K562 (cell line): ENCODE measurements around the gene TRIM38. TPM values are rescaled to one million over a fixed set of nuclear protein-coding genes. Genes with fewer than 3 reads are reported as not detected.

ENCODE experiments used
- ARHGAP35 ChIP-seq: fragments of 450-650 bp; IDR thresholded peaks from 2 replicates; pipeline ENCODE4 v1.6.1; 2018; ENCODE audit not compliant: partially characterized antibody
- E2F3 ChIP-seq: fragments of 250-450 bp; sonication (Bioruptor Pico); IDR thresholded peaks from 2 replicates; pipeline ENCODE4 v1.4.0; 2020; ENCODE audit warnings: mild to moderate bottlenecking
- ETS2 ChIP-seq: IDR thresholded peaks from 2 replicates; pipeline ENCODE4 v1.6.1; 2016; ENCODE audit warnings: borderline replicate concordance, missing genetic modification characterization, mild to moderate bottlenecking, moderate library complexity, missing compliant biosample characterization; ENCODE audit not compliant: poor library complexity, severe bottlenecking
- HDAC8 ChIP-seq: fragments of 450-650 bp; IDR thresholded peaks from 2 replicates; pipeline ENCODE4 v1.6.1; 2016; ENCODE audit warnings: mild to moderate bottlenecking, missing genetic modification characterization, moderate library complexity, missing compliant biosample characterization
- NR2C2 ChIP-seq, 2 experiments: fragments of 200-800 bp in 1 of 2; sonication (Bioruptor generic) in 1 of 2; sonication (generic) in 1 of 2; formaldehyde crosslinking in 1 of 2; IDR thresholded peaks; 2 replicates each; pipeline versions ENCODE4 v1.6.1 to v1.8.0; 2016 to 2022; ENCODE audit warnings: mild to moderate bottlenecking in 1 of 2, missing compliant biosample characterization in 1 of 2, missing genetic modification characterization in 1 of 2, missing genetic modification reagents in 1 of 2
- SMARCC2 ChIP-seq: fragments of 450-650 bp; IDR thresholded peaks from 2 replicates; pipeline ENCODE4 v1.6.1; 2017; ENCODE audit warnings: antibody characterized with exemption, moderate library complexity, mild to moderate bottlenecking, low read depth
- TAL1 ChIP-seq: fragments of 450-650 bp; IDR thresholded peaks from 2 replicates; pipeline ENCODE4 v1.6.1; 2016; ENCODE audit warnings: mild to moderate bottlenecking
- TBP ChIP-seq: optimal IDR thresholded peaks from 2 replicates; pipeline ENCODE3; 2011; ENCODE audit warnings: low read depth, low read length, improper control_type of control experiment
- ZEB2 ChIP-seq: fragments of 450-650 bp; IDR thresholded peaks from 2 replicates; pipeline ENCODE4 v1.6.1; 2016
- ZNF354B ChIP-seq: fragments of 250-450 bp; sonication (Bioruptor Pico); IDR thresholded peaks from 2 replicates; pipeline ENCODE4 v1.4.0; 2020
- ZNF778 ChIP-seq: fragments of 450-650 bp; formaldehyde crosslinking; IDR thresholded peaks from 2 replicates; pipeline ENCODE4 v1.4.0; 2020; ENCODE audit warnings: mild to moderate bottlenecking, moderate library complexity
- polyA plus RNA-seq, 8 experiments: library from polyadenylated mRNA; depleted of rRNA in 4 of 8; stranded (reverse) in 5 of 8; unstranded in 3 of 8; fragments of >200 nt; fragmentation: Nextera tagmentation in 2 of 8; fragmentation: Illumina TruSeq in 1 of 8; extraction: Ambion mirVana in 2 of 8; extraction: Trizol in 1 of 8; gene quantifications; 2 replicates each; pipeline versions ENCODE4 v1.2.1 to v1.2.3, GENCODE V29; 2011 to 2014; ENCODE audit warnings: inconsistent platforms in 1 of 8, missing spikeins in 1 of 8
- total RNA-seq, 7 experiments: library from RNA; depleted of rRNA in 6 of 7; stranded (reverse); fragments of >200 nt in 6 of 7; fragmentation: Illumina TruSeq in 2 of 7; extraction: Trizol in 2 of 7; gene quantifications; 2 replicates each; pipeline versions ENCODE4 v1.2.1 to v1.2.3, GENCODE V29; 2011 to 2021; ENCODE audit warnings: low replicate concordance in 1 of 7
- TF ChIP-seq, protein P1 (sequence below): sonication (generic); formaldehyde crosslinking; IDR thresholded peaks from 2 replicates; pipeline ENCODE4 v1.8.0; 2022; ENCODE audit warnings: missing genetic modification reagents, mild to moderate bottlenecking, borderline replicate concordance
- TF ChIP-seq, protein P2 (sequence below): fragments of 250-450 bp; sonication (Bioruptor Pico); IDR thresholded peaks from 2 replicates; pipeline ENCODE4 v1.8.0; 2022; ENCODE audit warnings: moderate library complexity, mild to moderate bottlenecking, inconsistent platforms
- TF ChIP-seq, protein P3 (sequence below): fragments of 450-650 bp; IDR thresholded peaks from 2 replicates; pipeline ENCODE4 v1.6.1; 2016; ENCODE audit warnings: low read depth

Gene TRIM38
- total and polyA plus RNA-seq, 9 of the 15 experiments (the other 6 are each of a cell fraction or from before 2014, with no cell fraction given) = 1.7 to 6.7 (median 6.3) TPM

GRCh38 chr6:25971187-25971821 is 8.7 kb downstream of the TRIM38 start (continued):
- TF ChIP-seq, protein P1, sequence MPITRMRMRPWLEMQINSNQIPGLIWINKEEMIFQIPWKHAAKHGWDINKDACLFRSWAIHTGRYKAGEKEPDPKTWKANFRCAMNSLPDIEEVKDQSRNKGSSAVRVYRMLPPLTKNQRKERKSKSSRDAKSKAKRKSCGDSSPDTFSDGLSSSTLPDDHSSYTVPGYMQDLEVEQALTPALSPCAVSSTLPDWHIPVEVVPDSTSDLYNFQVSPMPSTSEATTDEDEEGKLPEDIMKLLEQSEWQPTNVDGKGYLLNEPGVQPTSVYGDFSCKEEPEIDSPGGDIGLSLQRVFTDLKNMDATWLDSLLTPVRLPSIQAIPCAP = no peak
- TF ChIP-seq, protein P2, sequence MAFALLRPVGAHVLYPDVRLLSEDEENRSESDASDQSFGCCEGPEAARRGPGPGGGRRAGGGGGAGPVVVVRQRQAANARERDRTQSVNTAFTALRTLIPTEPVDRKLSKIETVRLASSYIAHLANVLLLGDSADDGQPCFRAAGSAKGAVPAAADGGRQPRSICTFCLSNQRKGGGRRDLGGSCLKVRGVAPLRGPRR (CRISPR knock-in tag) = no peak
- 0 out of 2 replicates have a peak, but pooled peaks have one; percentile 25 for TF ChIP-seq ZEB2
- no peak for TF ChIP-seq ETS2 (tag)
- no peak for TF ChIP-seq ZNF354B (CRISPR knock-in tag)
- TF ChIP-seq HDAC8 = no peak
- TF ChIP-seq ARHGAP35 = no peak
- TF ChIP-seq NR2C2 (CRISPR knock-in tag; IDR thresholded peaks at IDR 0.05) = no peak
- TF ChIP-seq NR2C2 (tag; IDR thresholded peaks at IDR 0.05) = peak; percentile 27; the same call in 1 of the 2 replicates
- TF ChIP-seq TAL1 = peak; percentile 45; the same call in 1 of the 2 replicates
- TF ChIP-seq, protein P3, sequence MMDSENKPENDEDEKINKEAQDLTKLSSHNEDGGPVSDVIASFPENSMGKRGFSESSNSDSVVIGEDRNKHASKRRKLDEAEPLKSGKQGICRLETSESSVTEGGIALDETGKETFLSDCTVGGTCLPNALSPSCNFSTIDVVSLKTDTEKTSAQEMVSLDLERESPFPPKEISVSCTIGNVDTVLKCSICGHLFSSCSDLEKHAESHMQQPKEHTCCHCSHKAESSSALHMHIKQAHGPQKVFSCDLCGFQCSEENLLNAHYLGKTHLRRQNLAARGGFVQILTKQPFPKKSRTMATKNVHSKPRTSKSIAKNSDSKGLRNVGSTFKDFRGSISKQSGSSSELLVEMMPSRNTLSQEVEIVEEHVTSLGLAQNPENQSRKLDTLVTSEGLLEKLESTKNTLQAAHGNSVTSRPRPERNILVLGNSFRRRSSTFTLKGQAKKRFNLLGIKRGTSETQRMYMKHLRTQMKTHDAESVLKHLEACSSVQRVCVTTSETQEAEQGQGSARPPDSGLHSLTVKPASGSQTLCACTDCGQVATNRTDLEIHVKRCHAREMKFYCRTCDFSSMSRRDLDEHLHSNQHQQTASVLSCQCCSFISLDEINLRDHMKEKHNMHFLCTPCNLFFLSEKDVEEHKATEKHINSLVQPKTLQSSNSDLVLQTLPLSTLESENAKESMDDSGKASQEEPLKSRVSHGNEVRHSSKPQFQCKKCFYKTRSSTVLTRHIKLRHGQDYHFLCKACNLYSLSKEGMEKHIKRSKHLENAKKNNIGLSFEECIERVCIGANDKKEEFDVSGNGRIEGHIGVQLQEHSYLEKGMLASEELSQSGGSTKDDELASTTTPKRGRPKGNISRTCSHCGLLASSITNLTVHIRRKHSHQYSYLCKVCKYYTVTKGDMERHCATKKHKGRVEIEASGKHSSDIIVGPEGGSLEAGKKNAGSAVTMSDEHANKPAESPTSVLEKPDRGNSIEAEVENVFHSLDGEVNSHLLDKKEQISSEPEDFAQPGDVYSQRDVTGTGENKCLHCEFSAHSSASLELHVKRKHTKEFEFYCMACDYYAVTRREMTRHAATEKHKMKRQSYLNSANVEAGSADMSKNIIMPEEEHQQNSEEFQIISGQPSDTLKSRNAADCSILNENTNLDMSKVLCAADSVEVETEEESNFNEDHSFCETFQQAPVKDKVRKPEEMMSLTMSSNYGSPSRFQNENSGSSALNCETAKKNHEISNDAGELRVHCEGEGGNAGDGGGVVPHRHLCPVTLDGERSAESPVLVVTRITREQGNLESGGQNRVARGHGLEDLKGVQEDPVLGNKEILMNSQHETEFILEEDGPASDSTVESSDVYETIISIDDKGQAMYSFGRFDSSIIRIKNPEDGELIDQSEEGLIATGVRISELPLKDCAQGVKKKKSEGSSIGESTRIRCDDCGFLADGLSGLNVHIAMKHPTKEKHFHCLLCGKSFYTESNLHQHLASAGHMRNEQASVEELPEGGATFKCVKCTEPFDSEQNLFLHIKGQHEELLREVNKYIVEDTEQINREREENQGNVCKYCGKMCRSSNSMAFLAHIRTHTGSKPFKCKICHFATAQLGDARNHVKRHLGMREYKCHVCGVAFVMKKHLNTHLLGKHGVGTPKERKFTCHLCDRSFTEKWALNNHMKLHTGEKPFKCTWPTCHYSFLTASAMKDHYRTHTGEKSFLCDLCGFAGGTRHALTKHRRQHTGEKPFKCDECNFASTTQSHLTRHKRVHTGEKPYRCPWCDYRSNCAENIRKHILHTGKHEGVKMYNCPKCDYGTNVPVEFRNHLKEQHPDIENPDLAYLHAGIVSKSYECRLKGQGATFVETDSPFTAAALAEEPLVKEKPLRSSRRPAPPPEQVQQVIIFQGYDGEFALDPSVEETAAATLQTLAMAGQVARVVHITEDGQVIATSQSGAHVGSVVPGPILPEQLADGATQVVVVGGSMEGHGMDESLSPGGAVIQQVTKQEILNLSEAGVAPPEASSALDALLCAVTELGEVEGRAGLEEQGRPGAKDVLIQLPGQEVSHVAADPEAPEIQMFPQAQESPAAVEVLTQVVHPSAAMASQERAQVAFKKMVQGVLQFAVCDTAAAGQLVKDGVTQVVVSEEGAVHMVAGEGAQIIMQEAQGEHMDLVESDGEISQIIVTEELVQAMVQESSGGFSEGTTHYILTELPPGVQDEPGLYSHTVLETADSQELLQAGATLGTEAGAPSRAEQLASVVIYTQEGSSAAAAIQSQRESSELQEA = no peak
- TF ChIP-seq SMARCC2 = peak; percentile 94
- no peak for TF ChIP-seq TBP
- TF ChIP-seq E2F3 (CRISPR knock-in tag) = no peak
- TF ChIP-seq ZNF778 (CRISPR knock-in tag) = no peak
